HepG2 (cell line): Measurements from ENCODE around the gene SOBP. TPM values are rescaled to one million over a fixed set of nuclear protein-coding genes. Genes with fewer than 3 reads are reported as not detected.

ENCODE experiments used
- FOXO1 ChIP-seq: sonication (generic); formaldehyde crosslinking; IDR thresholded peaks from 2 replicates; pipeline ENCODE4 v1.4.0; 2020; ENCODE audit warnings: missing genetic modification reagents
- HDAC2 ChIP-seq: sonication (generic); formaldehyde crosslinking; IDR thresholded peaks from 2 replicates; pipeline ENCODE4 v1.4.0; 2020; ENCODE audit warnings: missing genetic modification reagents
- LRRFIP1 ChIP-seq: sonication (generic); formaldehyde crosslinking; conservative IDR thresholded peaks from 2 replicates; pipeline ENCODE4 v1.4.0; 2020; ENCODE audit warnings: missing genetic modification reagents
- MIXL1 ChIP-seq: IDR thresholded peaks from 2 replicates; pipeline ENCODE4 v1.6.1; 2016
- NR0B2 ChIP-seq: sonication (generic); formaldehyde crosslinking; IDR thresholded peaks from 2 replicates; pipeline ENCODE4 v1.4.0; 2020; ENCODE audit warnings: mild to moderate bottlenecking, missing genetic modification reagents
- PHF21A ChIP-seq: sonication (generic); formaldehyde crosslinking; IDR thresholded peaks from 2 replicates; pipeline ENCODE4 v1.5.0; 2020; ENCODE audit warnings: mild to moderate bottlenecking, missing genetic modification reagents
- PRDM4 ChIP-seq: sonication (generic); formaldehyde crosslinking; IDR thresholded peaks from 2 replicates; pipeline ENCODE4 v1.9.0; 2021; ENCODE audit warnings: missing genetic modification reagents, borderline replicate concordance
- PRPF4 ChIP-seq: fragments of 200-400 bp; formaldehyde crosslinking; IDR thresholded peaks from 2 replicates; pipeline ENCODE4 v1.6.1; 2016; ENCODE audit warnings: low read length, low read depth; ENCODE audit not compliant: poor library complexity, severe bottlenecking
- RERE ChIP-seq: IDR thresholded peaks from 2 replicates; pipeline ENCODE4 v1.6.1; 2016; ENCODE audit warnings: low read depth, missing genetic modification reagents, missing compliant biosample characterization
- TARDBP ChIP-seq: sonication (generic); formaldehyde crosslinking; IDR thresholded peaks from 2 replicates; pipeline ENCODE4 v1.8.0; 2022; ENCODE audit warnings: mild to moderate bottlenecking, missing genetic modification reagents
- TFE3 ChIP-seq: IDR thresholded peaks from 2 replicates; pipeline ENCODE4 v1.6.1; 2016
- XRCC5 ChIP-seq: fragments of 200-400 bp; formaldehyde crosslinking; optimal IDR thresholded peaks from 2 replicates; pipeline ENCODE3; 2017; ENCODE audit warnings: mild to moderate bottlenecking, low read length
- ZBTB1 ChIP-seq: sonication (generic); formaldehyde crosslinking; IDR thresholded peaks from 2 replicates; pipeline ENCODE4 v1.4.0; 2020; ENCODE audit warnings: missing genetic modification reagents, borderline replicate concordance
- ZNF577 ChIP-seq: sonication (generic); formaldehyde crosslinking; IDR thresholded peaks from 2 replicates; pipeline ENCODE4 v1.4.0; 2020; ENCODE audit warnings: mild to moderate bottlenecking, low read depth, missing genetic modification reagents, borderline replicate concordance
- ZNF83 ChIP-seq: sonication (generic); formaldehyde crosslinking; IDR thresholded peaks from 2 replicates; pipeline ENCODE4 v1.4.0; 2020; ENCODE audit warnings: missing genetic modification reagents, mild to moderate bottlenecking, borderline replicate concordance
- polyA plus RNA-seq, 8 experiments: library from polyadenylated mRNA; depleted of rRNA in 3 of 8; stranded (reverse) in 7 of 8; unstranded in 1 of 8; fragments of >200 nt; fragmentation: Illumina TruSeq in 4 of 8; extraction: Trizol in 4 of 8; gene quantifications; 2 replicates each; pipeline versions ENCODE4 v1.2.1 to v1.2.3, GENCODE V29; 2011 to 2016; ENCODE audit warnings: low read depth in 4 of 8, missing spikeins in 1 of 8, mixed read lengths in 1 of 8; ENCODE audit not compliant: insufficient read depth in 1 of 8
- total RNA-seq, 5 experiments: library from RNA; depleted of rRNA; stranded (reverse); fragments of >200 nt; fragmentation: Illumina TruSeq; extraction: Trizol; gene quantifications; 2 replicates each; pipeline ENCODE4 v1.2.3, GENCODE V29; 2016; ENCODE audit warnings: low read depth in 1 of 5

SOBP gene
- total and polyA plus RNA-seq, 2 of the 13 experiments (the other 11 are each of a cell fraction or from before 2014, with no cell fraction given) = 1.5 to 6.9 TPM

- TF ChIP-seq NR0B2 (CRISPR knock-in tag) (no peak; the same call in none of the 2 replicates), PRPF4 (no peak), FOXO1 (0 out of 2 replicates have a peak, but pooled peaks have one; percentile 17), TFE3 (CRISPR knock-in tag) (no peak; the same call in 1 of the 2 replicates), TARDBP (CRISPR knock-in tag) (peak; percentile 79), ZNF83 (CRISPR knock-in tag) (no peak), PHF21A (peak; percentile 64; the same call in 1 of the 2 replicates), LRRFIP1 (CRISPR knock-in tag) (no peak; the same call in 1 of the 2 replicates), ZBTB1 (CRISPR knock-in tag) (no peak), ZNF577 (CRISPR knock-in tag) (no peak), HDAC2 (CRISPR knock-in tag) (peak; percentile 69), XRCC5 (no peak), PRDM4 (CRISPR knock-in tag) (no peak), MIXL1 (peak; percentile 52; the same call in 1 of the 2 replicates), RERE (CRISPR knock-in tag) (no peak)
Measured at GRCh38 chr6:107459283-107460082, 30.4 kb upstream of the SOBP start, which contains the start of gene PDSS2 (continued).
